Lung (tissue), 12 donors: Measurements from ENCODE around the gene TRIM10. TPM values are rescaled to one million over a fixed set of nuclear protein-coding genes. Genes with fewer than 3 reads are reported as not detected.
"Not testable (repeated sequence)": the region's sequence is repeated elsewhere in the genome, so short reads cannot be mapped to it uniquely, and the experiment has no call there.

Experiments used
- ATAC-seq: fragments of 200-7000 bp; cut with Tn5 transposase; one replicate; pipeline ENCODE4 v1.9.1; 2020; ENCODE audit warnings: moderate number of reproducible peaks; ENCODE audit not compliant: insufficient read depth, low FRiP score
- DNase-seq, 3 donors: peaks; one replicate each; pipeline ENCODE4 v3.0.0-alpha.2; 2013 to 2017
- H3K27ac ChIP-seq, 2 donors: one replicate each; pipeline ENCODE4 v1.5.1; 2013; ENCODE audit warnings: mild to moderate bottlenecking in 2 of 2, moderate library complexity in 2 of 2, control low read depth in 1 of 2, inconsistent platforms in 1 of 2, low read depth in 1 of 2, low read length in 1 of 2
- H3K27me3 ChIP-seq, 3 donors: one replicate each; pipeline ENCODE4 v1.5.1; 2013; ENCODE audit warnings: low read length in 2 of 3; ENCODE audit not compliant: control insufficient read depth in 3 of 3, insufficient read depth in 3 of 3
- H3K36me3 ChIP-seq, 4 donors: one replicate each; pipeline ENCODE4 v1.5.1; 2013; ENCODE audit warnings: low read length in 4 of 4, mild to moderate bottlenecking in 1 of 4, moderate library complexity in 1 of 4; ENCODE audit not compliant: control insufficient read depth in 4 of 4, insufficient read depth in 4 of 4
- H3K4me1 ChIP-seq, 5 donors: one replicate each; pipeline ENCODE4 v1.5.1; 2013; ENCODE audit warnings: low read length in 5 of 5, mild to moderate bottlenecking in 2 of 5, moderate library complexity in 1 of 5; ENCODE audit not compliant: control insufficient read depth in 5 of 5, insufficient read depth in 5 of 5
- H3K4me3 ChIP-seq: one replicate; pipeline ENCODE4 v1.5.1; 2013; ENCODE audit warnings: mild to moderate bottlenecking, control low read depth, moderate library complexity
- H3K9ac ChIP-seq, 2 donors: one replicate each; pipeline ENCODE4 v1.5.1; 2013; ENCODE audit warnings: low read length in 2 of 2, control low read depth in 1 of 2; ENCODE audit not compliant: insufficient read depth in 1 of 2
- H3K9me3 ChIP-seq, 4 donors: one replicate each; pipeline ENCODE4 v1.5.1; 2013; ENCODE audit warnings: low read length in 3 of 4, mild to moderate bottlenecking in 1 of 4, moderate library complexity in 1 of 4; ENCODE audit not compliant: control insufficient read depth in 4 of 4, insufficient read depth in 3 of 4
- WGBS, 2 donors: extraction: QIAGEN DNeasy Blood & Tissue Kit; methylation state at CpG; one replicate each; pipeline ENCODE4 v1.1.7; 2013; 5-methylcytosine and 5-hydroxymethylcytosine counted together
- polyA plus RNA-seq, 2 donors: library from polyadenylated mRNA; stranded (reverse); fragments of 200-250 nt; gene quantifications; one replicate each; pipeline ENCODE4 v1.2.1, GENCODE V29; 2013
- total RNA-seq, 2 donors: library from RNA; depleted of rRNA in 1 of 2; stranded (reverse); fragments of >200 nt in 1 of 2; gene quantifications; one replicate each; pipeline ENCODE4 v1.2.1, GENCODE V29; 2014 to 2021
- TF ChIP-seq, protein P1 (sequence below): IDR thresholded peaks from 2 replicates; pipeline ENCODE4 v1.5.1; 2012; ENCODE audit warnings: mild to moderate bottlenecking; ENCODE audit errors: control extremely low read depth, extremely low read depth
- donor health status: control.
- donor health status: control.
- donor health status: Bipolar disorder and iron deficiency.
- donor health status: healthy.
- donor health status: DM: yes; HTN: yes; CAD: no.

Gene TRIM10
- total and polyA plus RNA-seq, 4 donors, result 0.06 to 1.8 (median 0.09) TPM

DNA sequence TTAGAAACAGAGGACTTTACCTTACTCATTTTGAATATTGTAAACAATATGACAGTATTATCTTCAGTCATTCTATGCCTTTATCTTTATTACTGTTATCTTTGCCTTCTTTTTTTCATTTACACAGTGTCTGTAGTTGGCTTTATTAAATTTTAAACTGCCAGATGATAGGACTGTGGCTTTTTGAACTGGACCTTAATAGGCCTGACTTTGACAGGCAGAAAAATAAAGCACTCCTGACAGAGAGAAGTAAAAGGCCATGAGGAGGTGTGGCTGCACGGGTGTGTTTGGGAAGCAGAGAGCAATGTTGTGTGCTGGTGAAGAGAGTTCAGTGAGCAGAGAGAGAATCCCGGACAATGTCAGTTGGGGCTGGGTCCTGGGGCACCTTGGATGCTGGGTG is 17.2 kb downstream of the TRIM10 start:
- ATAC-seq, result no peak
- H3K27me3 ChIP-seq, result peaks cover 0 to 21% (median 2%) of the 10 kb centered on the region in 3 donors
- DNase-seq, result no peak

DNA sequence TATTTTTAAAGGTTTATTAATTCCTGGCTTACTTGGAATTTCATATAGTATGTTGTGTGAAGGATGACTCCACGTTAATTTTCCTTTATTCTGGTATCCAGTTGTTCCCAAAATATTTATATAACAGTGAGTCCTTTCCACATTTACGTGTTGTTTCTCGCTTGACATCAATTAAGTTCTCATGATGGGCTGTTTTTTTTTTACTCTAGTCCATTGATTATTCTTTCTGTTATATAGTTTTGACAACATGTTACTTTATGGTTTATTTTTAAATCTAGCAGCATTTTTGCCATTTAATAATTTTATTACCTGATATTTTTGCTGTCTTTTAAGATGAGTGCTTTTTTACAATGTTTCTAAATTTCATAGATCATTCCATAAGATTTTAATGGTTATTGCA is 18.3 kb downstream of the TRIM10 start:
- ATAC-seq (no peak), DNase-seq (no peak)
- TF ChIP-seq, protein P1, sequence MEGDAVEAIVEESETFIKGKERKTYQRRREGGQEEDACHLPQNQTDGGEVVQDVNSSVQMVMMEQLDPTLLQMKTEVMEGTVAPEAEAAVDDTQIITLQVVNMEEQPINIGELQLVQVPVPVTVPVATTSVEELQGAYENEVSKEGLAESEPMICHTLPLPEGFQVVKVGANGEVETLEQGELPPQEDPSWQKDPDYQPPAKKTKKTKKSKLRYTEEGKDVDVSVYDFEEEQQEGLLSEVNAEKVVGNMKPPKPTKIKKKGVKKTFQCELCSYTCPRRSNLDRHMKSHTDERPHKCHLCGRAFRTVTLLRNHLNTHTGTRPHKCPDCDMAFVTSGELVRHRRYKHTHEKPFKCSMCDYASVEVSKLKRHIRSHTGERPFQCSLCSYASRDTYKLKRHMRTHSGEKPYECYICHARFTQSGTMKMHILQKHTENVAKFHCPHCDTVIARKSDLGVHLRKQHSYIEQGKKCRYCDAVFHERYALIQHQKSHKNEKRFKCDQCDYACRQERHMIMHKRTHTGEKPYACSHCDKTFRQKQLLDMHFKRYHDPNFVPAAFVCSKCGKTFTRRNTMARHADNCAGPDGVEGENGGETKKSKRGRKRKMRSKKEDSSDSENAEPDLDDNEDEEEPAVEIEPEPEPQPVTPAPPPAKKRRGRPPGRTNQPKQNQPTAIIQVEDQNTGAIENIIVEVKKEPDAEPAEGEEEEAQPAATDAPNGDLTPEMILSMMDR, result no peak
- Histone ChIP-seq H3K27ac (no peak overlapping the region), H3K27me3 (peaks cover 0 to 25% (median 2%) of the 10 kb centered on the region in 3 donors), H3K9me3 (no peaks in the 10 kb centered on the region), H3K36me3 (no peaks in the 10 kb centered on the region), H3K9ac (no peak overlapping the region), H3K4me1 (no peaks in the 10 kb centered on the region), H3K4me3 (no peak overlapping the region)
- WGBS, 2 donors, result 75 to 88% methylated on average over 3 of the region's 3 CpGs

More for the DNA sequence above, 17.2 kb downstream of the TRIM10 start:
- TF ChIP-seq, protein P1, result no peak
- Histone ChIP-seq H3K9ac (no peak overlapping the region), H3K4me1 (no peaks in the 10 kb centered on the region), H3K27ac (no peak overlapping the region), H3K9me3 (no peaks in the 10 kb centered on the region), H3K4me3 (no peak overlapping the region), H3K36me3 (no peaks in the 10 kb centered on the region)
- whole genome bisulfite sequencing, 2 donors, result 59 to 79% methylated on average over 2 of the region's 2 CpGs

DNA sequence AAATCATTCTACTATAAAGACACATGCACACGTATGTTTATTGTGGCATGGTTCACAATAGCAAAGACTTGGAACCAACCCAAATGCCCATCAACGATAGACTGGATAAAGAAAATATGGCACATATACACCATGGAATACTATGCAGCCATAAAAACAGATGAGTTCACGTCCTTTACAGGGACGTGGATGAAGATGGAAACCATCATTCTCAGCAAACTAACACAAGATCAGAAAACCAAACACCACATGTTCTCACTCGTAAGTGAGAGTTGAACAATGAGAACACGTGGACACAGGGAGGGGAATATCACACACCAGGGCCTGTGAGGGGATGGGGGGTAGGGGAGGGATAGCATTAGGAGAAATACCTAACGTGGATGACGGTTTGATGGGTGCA is 20.8 kb downstream of the TRIM10 start:
- H3K27me3 ChIP-seq, result peaks cover 0 to 28% (median 0%) of the 10 kb centered on the region in 3 donors
- not testable (repeated sequence) for ATAC-seq, H3K9ac ChIP-seq, DNase-seq, H3K36me3 ChIP-seq, H3K9me3 ChIP-seq, H3K27ac ChIP-seq, H3K4me1 ChIP-seq, H3K4me3 ChIP-seq
- WGBS, 2 donors, result 83 to 90% methylated on average over 8 of the region's 8 CpGs

DNA sequence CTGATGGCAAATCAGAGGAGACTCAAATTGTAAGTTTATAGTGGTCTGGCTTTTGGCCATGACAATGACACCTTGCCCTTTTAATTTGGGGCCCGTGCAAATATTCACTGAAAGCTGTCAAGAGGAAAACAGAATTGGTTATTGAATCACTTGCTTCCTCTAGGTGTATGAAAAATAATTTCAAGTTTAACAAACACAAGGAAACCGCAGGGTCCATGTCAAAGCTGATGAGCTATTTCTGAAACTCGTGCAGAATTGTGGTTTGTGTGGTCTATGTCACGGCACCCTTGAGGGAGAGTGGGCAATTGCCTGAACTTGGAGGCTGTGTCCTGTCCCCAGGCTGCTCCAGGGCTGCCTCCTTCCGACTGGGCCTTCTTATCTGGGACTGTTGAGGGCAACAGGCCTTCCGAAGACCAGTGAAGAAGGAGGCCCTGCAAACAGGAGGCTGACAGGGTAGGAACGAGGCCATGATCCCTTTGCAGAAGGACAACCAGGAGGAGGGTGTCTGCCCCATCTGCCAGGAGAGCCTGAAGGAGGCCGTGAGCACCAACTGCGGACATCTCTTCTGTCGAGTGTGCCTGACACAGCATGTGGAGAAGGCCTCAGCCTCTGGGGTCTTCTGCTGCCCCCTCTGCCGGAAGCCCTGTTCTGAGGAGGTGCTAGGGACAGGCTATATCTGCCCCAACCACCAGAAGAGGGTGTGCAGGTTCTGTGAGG is 24.3 kb downstream of the TRIM10 start:
- Histone ChIP-seq H3K27ac (no peak overlapping the region), H3K4me3 (no peak overlapping the region), H3K9me3 (no peaks in the 10 kb centered on the region), H3K9ac (no peak overlapping the region), H3K27me3 (peaks cover 0 to 19% (median 3%) of the 10 kb centered on the region in 3 donors), H3K4me1 (no peaks in the 10 kb centered on the region), H3K36me3 (no peaks in the 10 kb centered on the region)
- ATAC-seq (no peak), DNase-seq (no peak)
- 61 to 69% methylated on average over 11 of the region's 11 CpGs for WGBS, 2 donors
- TF ChIP-seq, protein P1, result no peak
